ENCODE results near the gene VKORC1. TPM values are rescaled to one million over a fixed set of nuclear protein-coding genes. Genes with fewer than 3 reads are reported as not detected.

VKORC1 gene
- total and polyA plus RNA-seq, 7 experiments from 2014 or later, result 29.5 to 93.0 (median 44.2) TPM

GRCh38 chr16:31112711-31113110 is 18.1 kb upstream of the VKORC1 start:
- Histone ChIP-seq H3K4me3 (ENCODE audit: low read length) (no peak overlapping the region), H3K36me3 (ENCODE audit: control insufficient read depth in 2 of 3, insufficient read depth in 3 of 3, low read length in 3 of 3) (peaks cover 0 to 38% (median 0%) of the 10 kb centered on the region in 3 experiments), H3K27me3 (ENCODE audit: control insufficient read depth in 2 of 2, insufficient read depth in 2 of 2, low read length in 2 of 2) (no peaks in the 10 kb centered on the region), H3K27ac (ENCODE audit: low read depth, low read length) (no peak overlapping the region), H3K9me3 (ENCODE audit: control insufficient read depth in 2 of 3, low read length in 3 of 3) (no peaks in the 10 kb centered on the region), H3K4me1 (ENCODE audit: control insufficient read depth in 2 of 2, insufficient read depth in 2 of 2, low read length in 2 of 2) (peaks cover 3 to 16% of the 10 kb centered on the region in 2 donors)
- Mint-ChIP-seq H3K4me1 (peaks cover 9 to 34% (median 14%) of the 10 kb centered on the region in 7 donors), H3K36me3 (peaks cover 0 to 11% (median 0%) of the 10 kb centered on the region in 5 donors), H3K4me3 (peak overlapping the region in 1 of 10 donors; percentile 25), H3K27me3 (no peaks in the 10 kb centered on the region), H3K9me3 (no peaks in the 10 kb centered on the region), H3K27ac (no peak overlapping the region)
- ATAC-seq (no peak), DNase-seq (no peak)
- ChIA-PET POLR2A (interaction anchor here (1.2 kb wide), 1 partner anchor 39 kb away, joined by 3 read pairs; the partner anchor contains the start of gene ZNF668), CTCF (no interaction called here)
- intact Hi-C loops (cut with micrococcal nuclease), result no loop called here

GRCh38 chr16:31111881-31112466 is 17.4 kb upstream of the VKORC1 start:
- intact Hi-C loops (cut with micrococcal nuclease), result no loop called here
- Histone ChIP-seq H3K36me3 (ENCODE audit: control insufficient read depth in 2 of 3, insufficient read depth in 3 of 3, low read length in 3 of 3) (peaks cover 0 to 38% (median 0%) of the 10 kb centered on the region in 3 experiments), H3K27ac (ENCODE audit: low read depth, low read length) (no peak overlapping the region), H3K4me1 (ENCODE audit: control insufficient read depth in 2 of 2, insufficient read depth in 2 of 2, low read length in 2 of 2) (peaks cover 4 to 16% of the 10 kb centered on the region in 2 donors), H3K4me3 (ENCODE audit: low read length) (no peak overlapping the region), H3K9me3 (ENCODE audit: control insufficient read depth in 2 of 3, low read length in 3 of 3) (no peaks in the 10 kb centered on the region), H3K27me3 (ENCODE audit: control insufficient read depth in 2 of 2, insufficient read depth in 2 of 2, low read length in 2 of 2) (no peaks in the 10 kb centered on the region)
- Mint-ChIP-seq H3K27ac (no peak overlapping the region), H3K36me3 (peaks cover 0 to 11% (median 0%) of the 10 kb centered on the region in 5 donors), H3K4me3 (no peak overlapping the region), H3K9me3 (no peaks in the 10 kb centered on the region), H3K4me1 (peaks cover 10 to 39% (median 19%) of the 10 kb centered on the region in 7 donors), H3K27me3 (no peaks in the 10 kb centered on the region)
- CTCF ChIA-PET, result interaction anchor here (0.8 to 1.2 kb wide), 2 partner anchors 17 to 20 kb away, joined by 3 to 4 read pairs; no protein-coding TSS in a partner anchor
- DNase-seq (no peak), ATAC-seq (no peak)
- POLR2A ChIA-PET, result interaction anchor here (0.7 to 1.1 kb wide), 2 partner anchors 30 to 395 kb away, joined by 3 to 5 read pairs; no protein-coding TSS in a partner anchor

- Histone ChIP-seq H3K36me3 (ENCODE audit: control insufficient read depth in 2 of 3, insufficient read depth in 3 of 3, low read length in 3 of 3) (peaks cover 0 to 38% (median 0%) of the 10 kb centered on the region in 3 experiments), H3K9me3 (ENCODE audit: control insufficient read depth in 2 of 3, low read length in 3 of 3) (no peaks in the 10 kb centered on the region), H3K4me1 (ENCODE audit: control insufficient read depth in 2 of 2, insufficient read depth in 2 of 2, low read length in 2 of 2) (peaks cover 4 to 16% of the 10 kb centered on the region in 2 donors), H3K4me3 (ENCODE audit: low read length) (no peak overlapping the region), H3K27me3 (ENCODE audit: control insufficient read depth in 2 of 2, insufficient read depth in 2 of 2, low read length in 2 of 2) (no peaks in the 10 kb centered on the region), H3K27ac (ENCODE audit: low read depth, low read length) (peak overlapping the region; percentile 2)
- no peak for ATAC-seq
- intact Hi-C loops (cut with micrococcal nuclease), result no loop called here
- peaks cover 0 to 11% (median 0%) of the 10 kb centered on the region in 5 donors for H3K36me3 Mint-ChIP-seq
- no peaks in the 10 kb centered on the region for H3K27me3 Mint-ChIP-seq
- peaks cover 10 to 44% (median 19%) of the 10 kb centered on the region in 7 donors for H3K4me1 Mint-ChIP-seq
- H3K9me3 Mint-ChIP-seq, result no peaks in the 10 kb centered on the region
- ChIA-PET CTCF (no interaction called here), POLR2A (interaction anchor here (1.8 kb wide), 1 partner anchor 70 kb away, joined by 4 read pairs; the partner anchor contains the start of gene FUS)
- H3K27ac Mint-ChIP-seq, result peak overlapping the region in 4 of 9 donors; percentile 14 to 80 (median 38)
- H3K4me3 Mint-ChIP-seq, result peak overlapping the region in 8 of 10 donors; percentile 34 to 90 (median 73)
- no peak for DNase-seq
These were observed 15.8 kb upstream of the VKORC1 start for GRCh38 chr16:31110106-31111034.

DNA sequence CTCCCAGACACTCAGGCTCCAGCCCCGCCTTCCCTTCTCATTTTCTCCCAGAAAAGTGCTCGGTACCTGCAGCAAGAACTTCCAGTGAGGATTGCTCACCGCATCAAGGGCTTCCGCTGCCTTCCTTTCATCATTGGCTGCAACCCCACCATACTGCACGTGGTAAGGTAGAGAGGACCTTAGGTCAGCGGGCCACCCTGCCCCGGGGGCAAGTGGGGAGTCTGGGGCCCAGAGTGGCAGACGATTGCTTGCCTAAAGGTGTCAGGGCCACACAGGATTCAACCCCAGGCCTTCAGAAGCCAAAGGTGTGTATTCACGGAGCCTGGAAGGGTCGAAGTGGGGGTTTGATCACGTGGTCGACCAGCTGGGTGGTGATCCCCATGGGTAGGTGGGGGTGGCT is 15.0 kb upstream of the VKORC1 start:
- Mint-ChIP-seq H3K36me3 (peaks cover 0 to 11% (median 0%) of the 10 kb centered on the region in 5 donors), H3K4me3 (peak overlapping the region; percentile 62 to 90 (median 78)), H3K4me1 (peaks cover 10 to 43% (median 19%) of the 10 kb centered on the region in 7 donors), H3K27me3 (no peaks in the 10 kb centered on the region), H3K9me3 (no peaks in the 10 kb centered on the region), H3K27ac (peak overlapping the region in 7 of 9 donors; percentile 39 to 88 (median 69))
- Histone ChIP-seq H3K27ac (ENCODE audit: low read depth, low read length) (peak overlapping the region; percentile 2), H3K4me3 (ENCODE audit: low read length) (no peak overlapping the region), H3K9me3 (ENCODE audit: control insufficient read depth in 2 of 3, low read length in 3 of 3) (no peaks in the 10 kb centered on the region), H3K4me1 (ENCODE audit: control insufficient read depth in 2 of 2, insufficient read depth in 2 of 2, low read length in 2 of 2) (peaks cover 4 to 16% of the 10 kb centered on the region in 2 donors), H3K27me3 (ENCODE audit: control insufficient read depth in 2 of 2, insufficient read depth in 2 of 2, low read length in 2 of 2) (no peaks in the 10 kb centered on the region), H3K36me3 (ENCODE audit: control insufficient read depth in 2 of 3, insufficient read depth in 3 of 3, low read length in 3 of 3) (peaks cover 0 to 38% (median 0%) of the 10 kb centered on the region in 3 experiments)
- DNase-seq (no peak), ATAC-seq (no peak)
- intact Hi-C loops (cut with micrococcal nuclease), result loop anchor here (2.0 kb wide), 4 partner anchors 15 to 349 kb away; partner anchors contain the start of genes ARMC5 (in 2 of the 2), VKORC1 (in 2 of the 2), ZNF646 (in 2 of the 2) and ZNF668 (in 2 of the 2)
- ChIA-PET CTCF (no interaction called here), POLR2A (interaction anchor here (1.8 kb wide), 1 partner anchor 71 kb away, joined by 4 read pairs; the partner anchor contains the start of gene FUS)

GRCh38 chr16:31108794-31109558 is 14.4 kb upstream of the VKORC1 start:
- peaks cover 0 to 11% (median 0%) of the 10 kb centered on the region in 5 donors for H3K36me3 Mint-ChIP-seq
- no peak for DNase-seq
- Histone ChIP-seq H3K4me1 (ENCODE audit: control insufficient read depth in 2 of 2, insufficient read depth in 2 of 2, low read length in 2 of 2) (peaks cover 4 to 16% of the 10 kb centered on the region in 2 donors), H3K4me3 (ENCODE audit: low read length) (peak overlapping the region; percentile 74), H3K27ac (ENCODE audit: low read depth, low read length) (peak overlapping the region; percentile 82), H3K9me3 (ENCODE audit: control insufficient read depth in 2 of 3, low read length in 3 of 3) (no peaks in the 10 kb centered on the region), H3K36me3 (ENCODE audit: control insufficient read depth in 2 of 3, insufficient read depth in 3 of 3, low read length in 3 of 3) (peaks cover 0 to 38% (median 0%) of the 10 kb centered on the region in 3 experiments), H3K27me3 (ENCODE audit: control insufficient read depth in 2 of 2, insufficient read depth in 2 of 2, low read length in 2 of 2) (no peaks in the 10 kb centered on the region)
- peak overlapping the region in 7 of 9 donors; percentile 51 to 88 (median 69) for H3K27ac Mint-ChIP-seq
- intact Hi-C loops (cut with micrococcal nuclease), result loop anchor here (2.0 kb wide), 4 partner anchors 14 to 350 kb away; partner anchors contain the start of genes ARMC5 (in 2 of the 2), VKORC1 (in 2 of the 2), ZNF646 (in 2 of the 2) and ZNF668 (in 2 of the 2)
- ATAC-seq, result no peak
- H3K9me3 Mint-ChIP-seq, result no peaks in the 10 kb centered on the region
- H3K4me1 Mint-ChIP-seq, result peaks cover 10 to 38% (median 19%) of the 10 kb centered on the region in 7 donors
- no peaks in the 10 kb centered on the region for H3K27me3 Mint-ChIP-seq
- POLR2A ChIA-PET, result interaction anchor here (1.0 to 1.8 kb wide), 2 partner anchors 71 kb away, joined by 3 to 4 read pairs; partner anchors contain the start of gene FUS
- CTCF ChIA-PET, result no interaction called here
- peak overlapping the region; percentile 62 to 91 (median 80) for H3K4me3 Mint-ChIP-seq

Measured in naive thymus-derived CD4-positive, alpha-beta T cell (primary cell).